Right lung (tissue), 5 donors: ENCODE measurements around the gene HOXB2. TPM values are rescaled to one million over a fixed set of nuclear protein-coding genes. Genes with fewer than 3 reads are reported as not detected.
"Not testable (repeated sequence)": the region's sequence is repeated elsewhere in the genome, so short reads cannot be mapped to it uniquely, and the experiment has no call there.

Experiments
- DNase-seq, 2 donors: peaks; one replicate each; pipeline ENCODE4 v3.0.0-alpha.2; 2013
- polyA plus RNA-seq, 5 donors: library from polyadenylated mRNA; unstranded; fragments of 120-200 nt; gene quantifications; one replicate each; pipeline versions ENCODE4 v1.2.1 to v1.2.3, GENCODE V29; 2013; ENCODE audit warnings: inconsistent platforms in 1 of 5, low replicate concordance in 1 of 5; ENCODE audit not compliant: insufficient read length in 5 of 5, insufficient read depth in 1 of 5

HOXB2 gene
- polyA plus RNA-seq, 5 donors = 25.8 to 37.5 (median 30.0) TPM

GRCh38 chr17:48543107-48543853 is 1.6 kb downstream of the HOXB2 start:
- no peak for DNase-seq

- DNase-seq = no peak
These were observed 2.2 kb downstream of the HOXB2 start for GRCh38 chr17:48542698-48543106.

GRCh38 chr17:48542114-48542656 is 2.7 kb downstream of the HOXB2 start:
- DNase-seq = no peak

GRCh38 chr17:48541577-48542113 is 3.3 kb downstream of the HOXB2 start:
- DNase-seq = peak; percentile 84 to 85

GRCh38 chr17:48541036-48541576 is 3.8 kb downstream of the HOXB2 start:
- peak in 1 of 2 donors; percentile 19 for DNase-seq

GRCh38 chr17:48540213-48540612 is 4.7 kb downstream of the HOXB2 start:
- no peak for DNase-seq

- DNase-seq = no peak
These were observed 5.7 kb downstream of the HOXB2 start for GRCh38 chr17:48539177-48539576.

- no peak for DNase-seq
These were observed 7.6 kb downstream of the HOXB2 start for GRCh38 chr17:48537316-48537715.

- not testable (repeated sequence) for DNase-seq
These were observed 8.9 kb downstream of the HOXB2 start for GRCh38 chr17:48535793-48536559.

GRCh38 chr17:48532261-48532660 is 12.6 kb downstream of the HOXB2 start:
- DNase-seq = no peak

GRCh38 chr17:48530887-48531272 is 14.0 kb downstream of the HOXB2 start, which contains the start of gene HOXB1:
Gene HOXB1, minus strand, starts transcription at chr17:48531011. Its CDS starts 107 bp downstream, at chr17:48530904.
- no peak for DNase-seq

GRCh38 chr17:48530208-48530886 is 14.6 kb downstream of the HOXB2 start:
- DNase-seq = no peak

- DNase-seq = no peak
These were observed 15.3 kb downstream of the HOXB2 start for GRCh38 chr17:48529683-48530009.

- DNase-seq = no peak
These were observed 15.8 kb downstream of the HOXB2 start for GRCh38 chr17:48528936-48529682.

- no peak for DNase-seq
These were observed 16.6 kb downstream of the HOXB2 start for GRCh38 chr17:48528153-48528935.

GRCh38 chr17:48527547-48527932 is 17.4 kb downstream of the HOXB2 start:
- DNase-seq = peak; percentile 59 to 65

GRCh38 chr17:48526608-48527546 is 18.0 kb downstream of the HOXB2 start:
- peak; percentile 20 to 31 for DNase-seq

- no peak for DNase-seq
These were observed 21.9 kb downstream of the HOXB2 start for GRCh38 chr17:48523010-48523409.
